ENCODE measurements around the gene SAP25.

Gene SAP25

DNA sequence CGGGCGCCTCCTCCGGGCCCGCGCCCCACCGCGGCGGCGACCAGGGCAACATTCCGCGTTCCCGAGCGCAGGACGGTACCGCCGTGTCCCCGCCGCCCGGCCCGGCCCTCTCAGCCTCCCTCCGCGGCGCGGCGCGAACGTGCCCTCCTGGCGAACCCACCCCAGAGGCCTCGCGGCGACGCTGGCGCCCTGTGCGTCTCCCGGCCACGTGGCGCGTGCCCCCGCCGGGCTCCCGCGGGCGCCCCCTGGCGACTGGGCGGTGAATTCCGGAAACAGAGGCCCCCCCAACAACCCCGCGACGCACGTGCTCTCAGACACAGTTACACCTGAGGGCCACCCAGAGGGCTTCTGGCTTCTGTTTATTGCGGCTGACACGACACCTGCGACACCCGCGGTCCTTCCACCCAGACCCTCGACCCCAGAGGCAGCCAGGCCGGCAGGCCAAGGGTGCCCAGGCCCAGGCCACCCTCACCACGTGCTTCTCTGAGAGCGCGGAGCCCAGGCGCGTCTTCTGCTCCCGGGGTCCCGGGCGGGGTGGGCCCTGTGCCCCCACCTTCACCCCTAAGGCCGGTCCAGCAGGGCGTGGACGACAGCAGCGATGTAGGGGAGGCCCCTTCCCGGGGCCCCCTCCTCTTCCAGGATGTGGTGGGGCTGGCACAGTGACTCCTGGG lies at the start of gene SAP25:
SAP25 (minus strand) TSS at position 210 of the 671 bp plus-strand sequence; CDS start at position 52, 158 bp downstream.
- no peak for TF ChIP-seq YY1 (IDR thresholded peaks at IDR 0.05; ENCODE audit: insufficient read depth, insufficient read length)
- no peak for TF ChIP-seq ZNF274 (IDR thresholded peaks at IDR 0.05; ENCODE audit: low read depth, low read length)
- no peak for TF ChIP-seq SUZ12 (IDR thresholded peaks at IDR 0.05; ENCODE audit: extremely low read depth, insufficient read depth, insufficient read length)
- Histone ChIP-seq H3K36me3 (ENCODE audit: insufficient read depth, insufficient read length, low read length) (peaks cover 53% of the 10 kb centered on the region), H3K4me1 (ENCODE audit: insufficient read depth, insufficient read length) (peaks cover 17% of the 10 kb centered on the region), H3K4me3 (ENCODE audit: insufficient read length, low read depth) (no peak within 1 kb of the TSS), H3K27me3 (ENCODE audit: insufficient read depth, insufficient read length) (no peaks in the 10 kb centered on the region), H3K9ac (ENCODE audit: insufficient read length, low read depth) (peak within 1 kb of the TSS; percentile 61), H3K9me3 (ENCODE audit: insufficient read depth, low read length) (no peaks in the 10 kb centered on the region)
- DNase-seq (ENCODE audit: low read depth, low spot score): no peak

GRCh38 chr7:100621554-100621953 lies 47.9 kb upstream of the SAP25 start:
- no peak for DNase-seq (ENCODE audit: low read depth, low spot score)
- H3K4me1 ChIP-seq (ENCODE audit: insufficient read depth, insufficient read length): no peaks in the 10 kb centered on the region

DNA sequence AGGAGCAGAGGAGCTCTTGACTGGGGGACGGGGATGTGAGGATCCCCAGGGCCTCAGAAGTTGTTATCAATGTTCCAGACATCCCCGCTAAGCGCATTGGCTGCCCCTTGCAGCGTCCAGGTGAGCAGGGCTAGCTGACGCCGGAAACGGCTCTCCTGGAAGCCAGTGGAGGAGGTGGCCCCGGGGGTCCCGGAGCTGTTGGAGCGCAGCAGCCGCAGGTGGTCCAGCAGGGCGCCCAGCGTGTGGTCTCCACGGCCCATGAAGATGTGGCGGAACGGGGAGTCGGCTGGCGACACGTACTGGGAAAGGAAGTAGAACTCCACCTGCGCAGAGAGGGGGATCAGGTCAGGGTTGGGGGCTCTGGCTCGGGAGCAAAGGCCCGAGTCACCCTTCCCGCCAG lies 47.1 kb upstream of the SAP25 start:
- DNase-seq (ENCODE audit: low read depth, low spot score): no peak
- Histone ChIP-seq H3K9me3 (ENCODE audit: insufficient read depth, low read length) (no peaks in the 10 kb centered on the region), H3K4me1 (ENCODE audit: insufficient read depth, insufficient read length) (no peaks in the 10 kb centered on the region), H3K9ac (ENCODE audit: insufficient read length, low read depth) (no peak overlapping the region), H3K27me3 (ENCODE audit: insufficient read depth, insufficient read length) (peaks cover 2% of the 10 kb centered on the region), H3K36me3 (ENCODE audit: insufficient read depth, insufficient read length, low read length) (no peaks in the 10 kb centered on the region), H3K4me3 (ENCODE audit: insufficient read length, low read depth) (no peak overlapping the region)
- TF ChIP-seq ZNF274 (IDR thresholded peaks at IDR 0.05; ENCODE audit: low read depth, low read length) (no peak), YY1 (IDR thresholded peaks at IDR 0.05; ENCODE audit: insufficient read depth, insufficient read length) (no peak), SUZ12 (IDR thresholded peaks at IDR 0.05; ENCODE audit: extremely low read depth, insufficient read depth, insufficient read length) (no peak)

More at GRCh38 chr7:100621554-100621953, 47.9 kb upstream of the SAP25 start:
- Histone ChIP-seq H3K4me3 (ENCODE audit: insufficient read length, low read depth) (no peak overlapping the region), H3K9me3 (ENCODE audit: insufficient read depth, low read length) (no peaks in the 10 kb centered on the region), H3K36me3 (ENCODE audit: insufficient read depth, insufficient read length, low read length) (no peaks in the 10 kb centered on the region), H3K9ac (ENCODE audit: insufficient read length, low read depth) (no peak overlapping the region), H3K27me3 (ENCODE audit: insufficient read depth, insufficient read length) (peaks cover 6% of the 10 kb centered on the region)
- TF ChIP-seq YY1 (IDR thresholded peaks at IDR 0.05; ENCODE audit: insufficient read depth, insufficient read length): no peak
- TF ChIP-seq ZNF274 (IDR thresholded peaks at IDR 0.05; ENCODE audit: low read depth, low read length): no peak
- TF ChIP-seq SUZ12 (IDR thresholded peaks at IDR 0.05; ENCODE audit: extremely low read depth, insufficient read depth, insufficient read length): no peak

DNA sequence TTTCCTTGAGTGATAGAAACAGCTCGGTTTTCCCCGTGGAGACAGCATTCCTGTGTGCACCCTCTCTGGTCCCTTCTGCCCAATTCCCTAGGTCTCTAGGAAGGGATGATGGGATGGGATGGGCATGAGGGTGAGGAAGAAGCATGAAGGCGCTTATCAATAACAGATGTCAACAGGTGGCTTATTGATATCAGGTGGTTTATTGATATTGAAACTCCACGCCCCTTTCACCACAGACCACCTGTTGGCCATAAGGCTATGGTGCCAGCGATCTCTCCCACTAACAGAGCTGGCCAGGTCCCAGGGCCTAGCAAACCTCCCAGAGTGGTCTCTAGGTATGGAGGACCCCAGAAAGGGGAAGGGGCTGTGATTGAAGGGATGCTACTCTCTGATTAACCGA lies 46.5 kb upstream of the SAP25 start:
- H3K4me3 ChIP-seq (ENCODE audit: insufficient read length, low read depth): no peak overlapping the region
- H3K9ac ChIP-seq (ENCODE audit: insufficient read length, low read depth): no peak overlapping the region
- DNase-seq (ENCODE audit: low read depth, low spot score): no peak
- TF ChIP-seq YY1 (IDR thresholded peaks at IDR 0.05; ENCODE audit: insufficient read depth, insufficient read length): no peak
- TF ChIP-seq SUZ12 (IDR thresholded peaks at IDR 0.05; ENCODE audit: extremely low read depth, insufficient read depth, insufficient read length): no peak
- TF ChIP-seq ZNF274 (IDR thresholded peaks at IDR 0.05; ENCODE audit: low read depth, low read length): no peak
- H3K27me3 ChIP-seq (ENCODE audit: insufficient read depth, insufficient read length): no peaks in the 10 kb centered on the region
- H3K4me1 ChIP-seq (ENCODE audit: insufficient read depth, insufficient read length): no peaks in the 10 kb centered on the region
- H3K36me3 ChIP-seq (ENCODE audit: insufficient read depth, insufficient read length, low read length): no peaks in the 10 kb centered on the region
- H3K9me3 ChIP-seq (ENCODE audit: insufficient read depth, low read length): no peaks in the 10 kb centered on the region

- Histone ChIP-seq H3K9me3 (ENCODE audit: insufficient read depth, low read length) (no peaks in the 10 kb centered on the region), H3K4me3 (ENCODE audit: insufficient read length, low read depth) (no peak overlapping the region), H3K9ac (ENCODE audit: insufficient read length, low read depth) (no peak overlapping the region), H3K27me3 (ENCODE audit: insufficient read depth, insufficient read length) (no peaks in the 10 kb centered on the region), H3K36me3 (ENCODE audit: insufficient read depth, insufficient read length, low read length) (no peaks in the 10 kb centered on the region), H3K4me1 (ENCODE audit: insufficient read depth, insufficient read length) (no peaks in the 10 kb centered on the region)
- DNase-seq (ENCODE audit: low read depth, low spot score): no peak
- TF ChIP-seq SUZ12 (IDR thresholded peaks at IDR 0.05; ENCODE audit: extremely low read depth, insufficient read depth, insufficient read length) (no peak), ZNF274 (IDR thresholded peaks at IDR 0.05; ENCODE audit: low read depth, low read length) (no peak), YY1 (IDR thresholded peaks at IDR 0.05; ENCODE audit: insufficient read depth, insufficient read length) (no peak)
Measured at GRCh38 chr7:100614308-100614861, 40.7 kb upstream of the SAP25 start.

GRCh38 chr7:100613412-100614175 lies 39.9 kb upstream of the SAP25 start:
- TF ChIP-seq YY1 (IDR thresholded peaks at IDR 0.05; ENCODE audit: insufficient read depth, insufficient read length): no peak
- no peak overlapping the region for H3K9ac ChIP-seq (ENCODE audit: insufficient read length, low read depth)
- DNase-seq (ENCODE audit: low read depth, low spot score): no peak

GRCh38 chr7:100612730-100613390 lies 39.2 kb upstream of the SAP25 start:
- no peaks in the 10 kb centered on the region for H3K9me3 ChIP-seq (ENCODE audit: insufficient read depth, low read length)
- no peak for DNase-seq (ENCODE audit: low read depth, low spot score)

More at GRCh38 chr7:100613412-100614175, 39.9 kb upstream of the SAP25 start:
- Histone ChIP-seq H3K4me3 (ENCODE audit: insufficient read length, low read depth) (no peak overlapping the region), H3K4me1 (ENCODE audit: insufficient read depth, insufficient read length) (no peaks in the 10 kb centered on the region), H3K9me3 (ENCODE audit: insufficient read depth, low read length) (no peaks in the 10 kb centered on the region), H3K36me3 (ENCODE audit: insufficient read depth, insufficient read length, low read length) (no peaks in the 10 kb centered on the region), H3K27me3 (ENCODE audit: insufficient read depth, insufficient read length) (no peaks in the 10 kb centered on the region)

More at GRCh38 chr7:100612730-100613390, 39.2 kb upstream of the SAP25 start:
- TF ChIP-seq YY1 (IDR thresholded peaks at IDR 0.05; ENCODE audit: insufficient read depth, insufficient read length): no peak
- no peak for TF ChIP-seq ZNF274 (IDR thresholded peaks at IDR 0.05; ENCODE audit: low read depth, low read length)
- no peak for TF ChIP-seq SUZ12 (IDR thresholded peaks at IDR 0.05; ENCODE audit: extremely low read depth, insufficient read depth, insufficient read length)
- Histone ChIP-seq H3K9ac (ENCODE audit: insufficient read length, low read depth) (peak overlapping the region; percentile 71), H3K27me3 (ENCODE audit: insufficient read depth, insufficient read length) (no peaks in the 10 kb centered on the region), H3K4me3 (ENCODE audit: insufficient read length, low read depth) (peak overlapping the region; percentile 71), H3K36me3 (ENCODE audit: insufficient read depth, insufficient read length, low read length) (peaks cover 2% of the 10 kb centered on the region), H3K4me1 (ENCODE audit: insufficient read depth, insufficient read length) (no peaks in the 10 kb centered on the region)
